ENCODE data around the gene ZNF296.

DNA sequence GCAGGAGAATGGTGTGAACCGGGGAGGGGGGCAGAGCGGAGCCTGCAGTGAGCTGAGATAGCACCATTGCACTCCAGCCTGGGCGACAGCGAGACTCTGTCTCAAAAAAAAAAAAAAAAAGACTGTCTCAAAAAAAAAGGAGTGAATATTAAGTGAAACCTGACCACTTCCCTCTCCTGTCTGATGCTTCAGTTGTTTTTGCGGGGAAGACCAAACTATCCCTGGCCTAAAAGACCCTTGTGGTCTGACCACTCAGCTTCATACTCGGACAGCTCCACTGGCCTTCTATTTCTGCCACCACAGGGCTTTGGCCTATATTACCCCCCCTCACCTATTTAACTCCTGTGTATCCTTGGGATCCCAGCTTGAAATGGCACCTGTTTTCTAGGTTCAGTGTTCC, 35.2 kb downstream of the ZNF296 start:
- TF ChIP-seq EZH2 (IDR thresholded peaks at IDR 0.05; ENCODE audit: insufficient read depth, poor library complexity, severe bottlenecking), result no peak
- no peak for TF ChIP-seq EZH2phosphoT487 (IDR thresholded peaks at IDR 0.05; ENCODE audit: insufficient read depth, low read depth)
